ENCODE data around the gene LYL1. TPM values are rescaled to one million over a fixed set of nuclear protein-coding genes. Genes with fewer than 3 reads are reported as not detected.

LYL1 gene
- polyA plus RNA-seq, 1 donor from 2014 or later = not detected

GRCh38 chr19:13064092-13064489 lies 38.6 kb downstream of the LYL1 start:
- H3K9ac ChIP-seq (ENCODE audit: low read length) = no peak overlapping the region
- no peak overlapping the region for H3K4me3 ChIP-seq (ENCODE audit: low read length)
- H3K27ac ChIP-seq (ENCODE audit: low read length) = no peak overlapping the region
- no peak for TF ChIP-seq RAD21 (conservative IDR thresholded peaks at IDR 0.05)
- no peak for TF ChIP-seq REST (IDR thresholded peaks at IDR 0.05; ENCODE audit: borderline replicate concordance)
- no peak for TF ChIP-seq MXI1 (conservative IDR thresholded peaks at IDR 0.05; ENCODE audit: poor library complexity, severe bottlenecking)
- TF ChIP-seq EZH2 (IDR thresholded peaks at IDR 0.05; ENCODE audit: borderline replicate concordance, insufficient read depth, low read length, poor library complexity, severe bottlenecking) = no peak
- H3K79me2 ChIP-seq (replicated peaks; ENCODE audit: insufficient read depth, low read length) = no peaks in the 10 kb centered on the region
- H4K20me1 ChIP-seq (ENCODE audit: insufficient read depth) = no peaks in the 10 kb centered on the region
- no peak overlapping the region for H3K4me2 ChIP-seq (ENCODE audit: low read length)
- H3K9me3 ChIP-seq (ENCODE audit: low read length) = no peaks in the 10 kb centered on the region
- no peaks in the 10 kb centered on the region for H3F3A ChIP-seq (ENCODE audit: insufficient read depth, low read length, poor library complexity, severe bottlenecking)
- H3K27me3 ChIP-seq (ENCODE audit: insufficient read depth, low read depth, low read length) = peaks cover 50% of the 10 kb centered on the region
- no peaks in the 10 kb centered on the region for H3K9me2 ChIP-seq (ENCODE audit: insufficient read depth, low read length)
- H2AFZ ChIP-seq (ENCODE audit: low read depth, low read length) = no peak overlapping the region
- H3K36me3 ChIP-seq (ENCODE audit: insufficient read depth, low read length) = no peaks in the 10 kb centered on the region

GRCh38 chr19:13063461-13064091 lies 39.1 kb downstream of the LYL1 start:
- H4K20me1 ChIP-seq (ENCODE audit: insufficient read depth) = no peaks in the 10 kb centered on the region
- no peak for TF ChIP-seq REST (IDR thresholded peaks at IDR 0.05; ENCODE audit: borderline replicate concordance)
- TF ChIP-seq EZH2 (IDR thresholded peaks at IDR 0.05; ENCODE audit: borderline replicate concordance, insufficient read depth, low read length, poor library complexity, severe bottlenecking) = no peak
- TF ChIP-seq RAD21 (conservative IDR thresholded peaks at IDR 0.05) = no peak
- no peak for TF ChIP-seq MXI1 (conservative IDR thresholded peaks at IDR 0.05; ENCODE audit: poor library complexity, severe bottlenecking)
- no peak for TF ChIP-seq POLR2AphosphoS5 (IDR thresholded peaks at IDR 0.05)
- no peak for TF ChIP-seq EP300 (conservative IDR thresholded peaks at IDR 0.05; ENCODE audit: poor library complexity, severe bottlenecking)
- TF ChIP-seq SMC3 (conservative IDR thresholded peaks at IDR 0.05; ENCODE audit: poor library complexity) = no peak
- TF ChIP-seq CTCF (IDR thresholded peaks at IDR 0.05; ENCODE audit: poor library complexity, severe bottlenecking) = no peak
- TF ChIP-seq TAF1 (IDR thresholded peaks at IDR 0.05; ENCODE audit: low read depth) = no peak
- H3F3A ChIP-seq (ENCODE audit: insufficient read depth, low read length, poor library complexity, severe bottlenecking) = no peaks in the 10 kb centered on the region
- H3K36me3 ChIP-seq (ENCODE audit: insufficient read depth, low read length) = no peaks in the 10 kb centered on the region
- H2AFZ ChIP-seq (ENCODE audit: low read depth, low read length) = no peak overlapping the region
- no peaks in the 10 kb centered on the region for H3K79me2 ChIP-seq (replicated peaks; ENCODE audit: insufficient read depth, low read length)
- no peak overlapping the region for H3K4me2 ChIP-seq (ENCODE audit: low read length)
- H3K9ac ChIP-seq (ENCODE audit: low read length) = no peak overlapping the region
- H3K4me3 ChIP-seq (ENCODE audit: low read length) = no peak overlapping the region
- H3K27me3 ChIP-seq (ENCODE audit: insufficient read depth, low read depth, low read length) = peaks cover 55% of the 10 kb centered on the region
- no peaks in the 10 kb centered on the region for H3K9me2 ChIP-seq (ENCODE audit: insufficient read depth, low read length)
- no peak overlapping the region for H3K27ac ChIP-seq (ENCODE audit: low read length)
- no peaks in the 10 kb centered on the region for H3K9me3 ChIP-seq (ENCODE audit: low read length)
